Spleen (tissue), 7 donors: ENCODE data around the gene RASSF7.

ENCODE experiments used
- POLR2A ChIP-seq, 3 donors: fragments of 450-650 bp; IDR thresholded peaks; one replicate each; pipeline ENCODE4 v1.5.1; 2017; ENCODE audit warnings: antibody characterized with exemption in 3 of 3, mild to moderate bottlenecking in 1 of 3
- POLR2AphosphoS5 ChIP-seq, 3 donors: sonication (generic); formaldehyde crosslinking; IDR thresholded peaks; one replicate each; pipeline ENCODE4 v1.5.1; 2017; ENCODE audit warnings: antibody characterized with exemption in 3 of 3
- TF ChIP-seq, protein P1 (sequence below), 11 experiments: fragments of 200-600 bp in 7 of 11; fragments of 450-650 bp in 4 of 11; sonication (generic) in 4 of 11; IDR thresholded peaks in 8 of 11; conservative IDR thresholded peaks in 3 of 11; 1 replicate in 7 of 11; 2 replicates in 4 of 11; pipeline versions ENCODE4 v1.4.0 to v1.8.0; 2016 to 2021; ENCODE audit warnings: antibody characterized with exemption in 11 of 11, inconsistent platforms in 4 of 11, mild to moderate bottlenecking in 1 of 11
- donor health status: DM: no; HTN: no; CAD: no; lungs with moderate emphysema.
- donor health status: DM: no; HTN: no; CAD: no.
- donor health status: DM: no; HTN: no; CAD: no.

DNA sequence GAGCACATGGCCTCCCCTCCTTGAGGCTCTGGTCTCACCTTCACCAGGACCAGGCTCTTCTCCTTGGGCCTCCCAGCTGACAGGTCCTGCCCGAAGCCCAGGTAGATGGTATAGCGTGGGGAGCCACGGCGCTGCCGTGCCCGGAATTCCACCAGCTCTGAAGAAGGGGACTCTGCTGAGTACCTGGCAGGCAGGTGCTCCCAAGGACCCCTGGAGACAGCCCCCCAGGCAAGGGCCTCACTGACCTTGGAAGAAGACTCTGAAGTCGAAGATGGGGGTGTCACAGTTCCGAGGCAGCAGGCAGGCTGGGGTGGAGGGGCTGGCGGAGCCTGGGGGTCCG lies 52.2 kb downstream of the RASSF7 start:
- TF ChIP-seq POLR2AphosphoS5 (IDR thresholded peaks at IDR 0.05) (peak in 1 of 3 donors; percentile 39), POLR2A (IDR thresholded peaks at IDR 0.05) (no peak)
- TF ChIP-seq, protein P1, sequence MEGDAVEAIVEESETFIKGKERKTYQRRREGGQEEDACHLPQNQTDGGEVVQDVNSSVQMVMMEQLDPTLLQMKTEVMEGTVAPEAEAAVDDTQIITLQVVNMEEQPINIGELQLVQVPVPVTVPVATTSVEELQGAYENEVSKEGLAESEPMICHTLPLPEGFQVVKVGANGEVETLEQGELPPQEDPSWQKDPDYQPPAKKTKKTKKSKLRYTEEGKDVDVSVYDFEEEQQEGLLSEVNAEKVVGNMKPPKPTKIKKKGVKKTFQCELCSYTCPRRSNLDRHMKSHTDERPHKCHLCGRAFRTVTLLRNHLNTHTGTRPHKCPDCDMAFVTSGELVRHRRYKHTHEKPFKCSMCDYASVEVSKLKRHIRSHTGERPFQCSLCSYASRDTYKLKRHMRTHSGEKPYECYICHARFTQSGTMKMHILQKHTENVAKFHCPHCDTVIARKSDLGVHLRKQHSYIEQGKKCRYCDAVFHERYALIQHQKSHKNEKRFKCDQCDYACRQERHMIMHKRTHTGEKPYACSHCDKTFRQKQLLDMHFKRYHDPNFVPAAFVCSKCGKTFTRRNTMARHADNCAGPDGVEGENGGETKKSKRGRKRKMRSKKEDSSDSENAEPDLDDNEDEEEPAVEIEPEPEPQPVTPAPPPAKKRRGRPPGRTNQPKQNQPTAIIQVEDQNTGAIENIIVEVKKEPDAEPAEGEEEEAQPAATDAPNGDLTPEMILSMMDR (IDR thresholded peaks at IDR 0.05 in 8 of 11, conservative IDR thresholded peaks at IDR 0.05 in 3 of 11), result no peak
